Panc1 (cell line): ENCODE results near the gene ZNF239. TPM values are rescaled to one million over a fixed set of nuclear protein-coding genes. Genes with fewer than 3 reads are reported as not detected.
"Not testable (repeated sequence)": the region's sequence is repeated elsewhere in the genome, so short reads cannot be mapped to it uniquely, and the experiment has no call there.

ENCODE experiments used
- ATAC-seq: fragments of 200-7000 bp; cut with Tn5 transposase; 2 replicates; pipeline ENCODE4 v1.9.1; 2020; ENCODE audit warnings: mild to moderate bottlenecking, moderate library complexity
- BruUV-seq: library from RNA; stranded (reverse); fragments of 400-500 nt; replicated peaks from 2 replicates; lab custom pipeline; 2021; lab: Mats Ljungman, UMichigan
- CTCF ChIA-PET: fragments of 300-600 bp; sonication (Branson Sonifier 250); formaldehyde crosslinking; loops from one replicate; lab custom pipeline; 2022; ENCODE audit warnings: antibody characterized with exemption; lab: Charles Lee
- POLR2A ChIA-PET: fragments of 300-600 bp; sonication (Branson Sonifier 250); formaldehyde crosslinking; loops from one replicate; lab custom pipeline; 2022; ENCODE audit warnings: antibody characterized with exemption; lab: Charles Lee
- DNase-seq: peaks from one replicate; pipeline ENCODE4 v3.0.0-alpha.2; 2010; ENCODE audit warnings: low read depth, low spot score
- H3K27ac ChIP-seq: 2 replicates; pipeline ENCODE4 v1.5.1; 2011; ENCODE audit warnings: mild to moderate bottlenecking, low read length, inconsistent platforms
- H3K27me3 ChIP-seq: fragments of 200-500 bp; sonication (Bioruptor generic); 2 replicates; pipeline ENCODE4 v1.6.0; 2014; ENCODE audit warnings: low read length, inconsistent platforms; ENCODE audit not compliant: control insufficient read depth, insufficient read depth
- H3K36me3 ChIP-seq: fragments of 200-500 bp; sonication (Bioruptor generic); 2 replicates; pipeline ENCODE4 v1.5.1; 2014; ENCODE audit warnings: inconsistent platforms, mild to moderate bottlenecking, low read length, moderate library complexity; ENCODE audit not compliant: control insufficient read depth, insufficient read depth
- H3K4me1 ChIP-seq: 2 replicates; pipeline ENCODE4 v1.5.1; 2011; ENCODE audit warnings: inconsistent platforms, mild to moderate bottlenecking, low read length, moderate library complexity; ENCODE audit not compliant: control insufficient read depth, insufficient read depth
- H3K4me3 ChIP-seq, 2 experiments: 2 replicates each; pipeline ENCODE4 v1.5.1; 2011 to 2012; ENCODE audit warnings: low read depth in 2 of 2, low read length in 2 of 2, mild to moderate bottlenecking in 2 of 2, inconsistent platforms in 1 of 2, moderate library complexity in 1 of 2
- H3K9me3 ChIP-seq: fragments of 200-500 bp; sonication (Bioruptor generic); 2 replicates; pipeline ENCODE4 v1.5.1; 2014; ENCODE audit warnings: low read depth, mild to moderate bottlenecking, inconsistent platforms, low read length, moderate library complexity; ENCODE audit not compliant: control insufficient read depth, insufficient read depth
- POLR2AphosphoS5 ChIP-seq: IDR thresholded peaks from 2 replicates; pipeline ENCODE4 v1.6.1; 2012; ENCODE audit warnings: mild to moderate bottlenecking, low read depth, low read length, moderate library complexity
- SIN3A ChIP-seq: IDR thresholded peaks from 2 replicates; pipeline ENCODE4 v1.6.1; 2012; ENCODE audit warnings: low read depth, mild to moderate bottlenecking, low read length, moderate library complexity, borderline replicate concordance; ENCODE audit not compliant: insufficient read depth
- TCF7L2 ChIP-seq: IDR thresholded peaks from 2 replicates; pipeline ENCODE4 v1.6.1; 2011; ENCODE audit warnings: mild to moderate bottlenecking, low read depth, low read length, inconsistent platforms
- in situ Hi-C: cut with HindIII; loops from 2 replicates; pipeline ENCODE4 v1.10.0; 2016; ENCODE audit warnings: low sequenced_read_pairs, low pct_unique_long_range_greater_than_20kb
- intact Hi-C: fragments of 100-400 bp; cut with micrococcal nuclease; formaldehyde crosslinking; loops from one replicate; pipeline ENCODE4 v1.10.0; 2022; ENCODE audit not compliant: unreplicated experiment
- total RNA-seq: library from RNA; stranded (reverse); gene quantifications from one replicate; pipeline ENCODE4 v1.2.1, GENCODE V29; 2021; ENCODE audit not compliant: unreplicated experiment
- TF ChIP-seq, protein P1 (sequence below), 2 experiments: IDR thresholded peaks; 2 replicates each; pipeline ENCODE4 v1.6.1; 2011 to 2012; ENCODE audit warnings: low read depth in 2 of 2, control low read depth in 1 of 2, low read length in 1 of 2, mild to moderate bottlenecking in 1 of 2, moderate library complexity in 1 of 2; ENCODE audit not compliant: insufficient read depth in 1 of 2
- TF ChIP-seq, protein P2 (sequence below): fragments of 450-650 bp; IDR thresholded peaks from 2 replicates; pipeline ENCODE4 v1.5.1; 2017; ENCODE audit warnings: mild to moderate bottlenecking

The ZNF239 gene
- total RNA-seq, 1 experiment from 2014 or later, result 18.5 TPM

DNA sequence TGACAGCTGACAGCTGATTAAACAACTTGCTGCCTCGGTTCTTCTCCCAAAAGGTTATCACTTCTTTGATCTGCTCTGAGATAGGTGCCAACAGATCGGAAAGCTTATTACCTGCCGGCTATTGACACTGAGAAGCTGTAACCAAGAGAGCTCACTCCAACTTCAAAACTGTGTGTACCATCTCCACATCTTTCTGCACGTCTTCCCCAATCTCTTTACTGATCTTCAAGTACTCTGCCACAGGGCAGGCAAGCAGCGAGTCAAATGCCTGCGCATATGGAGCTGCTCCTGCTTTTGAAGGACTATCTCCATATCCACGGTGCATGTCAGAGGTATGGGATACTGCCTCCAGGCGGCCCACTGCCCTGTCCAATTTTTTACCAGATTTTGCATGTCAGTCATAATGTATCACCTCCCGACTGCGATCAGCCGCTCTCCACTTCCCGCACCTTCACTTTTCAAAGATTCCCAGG is 31.5 kb upstream of the ZNF239 start:
- POLR2A ChIA-PET, result interaction anchor here (0.6 to 0.7 kb wide), 2 partner anchors 101 to 1263 kb away, joined by 3 to 4 read pairs; no protein-coding TSS in a partner anchor
- peaks cover 7% of the 10 kb centered on the region; the same call in 1 of the 2 replicates for H3K9me3 ChIP-seq
- H3K36me3 ChIP-seq, result no peaks in the 10 kb centered on the region
- H3K27ac ChIP-seq, result peak overlapping the region; percentile 14; the same call in 1 of the 2 replicates
- ATAC-seq (peak; percentile 72), DNase-seq (no peak)
- in situ Hi-C loops (no loop called here), intact Hi-C loops (no loop called here)
- TF ChIP-seq, protein P1, sequence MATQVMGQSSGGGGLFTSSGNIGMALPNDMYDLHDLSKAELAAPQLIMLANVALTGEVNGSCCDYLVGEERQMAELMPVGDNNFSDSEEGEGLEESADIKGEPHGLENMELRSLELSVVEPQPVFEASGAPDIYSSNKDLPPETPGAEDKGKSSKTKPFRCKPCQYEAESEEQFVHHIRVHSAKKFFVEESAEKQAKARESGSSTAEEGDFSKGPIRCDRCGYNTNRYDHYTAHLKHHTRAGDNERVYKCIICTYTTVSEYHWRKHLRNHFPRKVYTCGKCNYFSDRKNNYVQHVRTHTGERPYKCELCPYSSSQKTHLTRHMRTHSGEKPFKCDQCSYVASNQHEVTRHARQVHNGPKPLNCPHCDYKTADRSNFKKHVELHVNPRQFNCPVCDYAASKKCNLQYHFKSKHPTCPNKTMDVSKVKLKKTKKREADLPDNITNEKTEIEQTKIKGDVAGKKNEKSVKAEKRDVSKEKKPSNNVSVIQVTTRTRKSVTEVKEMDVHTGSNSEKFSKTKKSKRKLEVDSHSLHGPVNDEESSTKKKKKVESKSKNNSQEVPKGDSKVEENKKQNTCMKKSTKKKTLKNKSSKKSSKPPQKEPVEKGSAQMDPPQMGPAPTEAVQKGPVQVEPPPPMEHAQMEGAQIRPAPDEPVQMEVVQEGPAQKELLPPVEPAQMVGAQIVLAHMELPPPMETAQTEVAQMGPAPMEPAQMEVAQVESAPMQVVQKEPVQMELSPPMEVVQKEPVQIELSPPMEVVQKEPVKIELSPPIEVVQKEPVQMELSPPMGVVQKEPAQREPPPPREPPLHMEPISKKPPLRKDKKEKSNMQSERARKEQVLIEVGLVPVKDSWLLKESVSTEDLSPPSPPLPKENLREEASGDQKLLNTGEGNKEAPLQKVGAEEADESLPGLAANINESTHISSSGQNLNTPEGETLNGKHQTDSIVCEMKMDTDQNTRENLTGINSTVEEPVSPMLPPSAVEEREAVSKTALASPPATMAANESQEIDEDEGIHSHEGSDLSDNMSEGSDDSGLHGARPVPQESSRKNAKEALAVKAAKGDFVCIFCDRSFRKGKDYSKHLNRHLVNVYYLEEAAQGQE (IDR thresholded peaks at IDR 0.05; ENCODE audit: insufficient read depth in 1 of 2, low read depth in 2 of 2, low read length in 1 of 2), result no peak
- no peak for TF ChIP-seq SIN3A
- TF ChIP-seq, protein P2, sequence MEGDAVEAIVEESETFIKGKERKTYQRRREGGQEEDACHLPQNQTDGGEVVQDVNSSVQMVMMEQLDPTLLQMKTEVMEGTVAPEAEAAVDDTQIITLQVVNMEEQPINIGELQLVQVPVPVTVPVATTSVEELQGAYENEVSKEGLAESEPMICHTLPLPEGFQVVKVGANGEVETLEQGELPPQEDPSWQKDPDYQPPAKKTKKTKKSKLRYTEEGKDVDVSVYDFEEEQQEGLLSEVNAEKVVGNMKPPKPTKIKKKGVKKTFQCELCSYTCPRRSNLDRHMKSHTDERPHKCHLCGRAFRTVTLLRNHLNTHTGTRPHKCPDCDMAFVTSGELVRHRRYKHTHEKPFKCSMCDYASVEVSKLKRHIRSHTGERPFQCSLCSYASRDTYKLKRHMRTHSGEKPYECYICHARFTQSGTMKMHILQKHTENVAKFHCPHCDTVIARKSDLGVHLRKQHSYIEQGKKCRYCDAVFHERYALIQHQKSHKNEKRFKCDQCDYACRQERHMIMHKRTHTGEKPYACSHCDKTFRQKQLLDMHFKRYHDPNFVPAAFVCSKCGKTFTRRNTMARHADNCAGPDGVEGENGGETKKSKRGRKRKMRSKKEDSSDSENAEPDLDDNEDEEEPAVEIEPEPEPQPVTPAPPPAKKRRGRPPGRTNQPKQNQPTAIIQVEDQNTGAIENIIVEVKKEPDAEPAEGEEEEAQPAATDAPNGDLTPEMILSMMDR, result no peak
- no peak for TF ChIP-seq TCF7L2
- no peak for TF ChIP-seq POLR2AphosphoS5
- 0 out of 2 replicates have a peak, but pooled peaks cover 3% of the 10 kb centered on the region for H3K4me1 ChIP-seq
- peak overlapping the region; percentile 65 to 88 for H3K4me3 ChIP-seq
- H3K27me3 ChIP-seq, result no peaks in the 10 kb centered on the region
- no TSS peak for BruUV-seq
- CTCF ChIA-PET, result no interaction called here

DNA sequence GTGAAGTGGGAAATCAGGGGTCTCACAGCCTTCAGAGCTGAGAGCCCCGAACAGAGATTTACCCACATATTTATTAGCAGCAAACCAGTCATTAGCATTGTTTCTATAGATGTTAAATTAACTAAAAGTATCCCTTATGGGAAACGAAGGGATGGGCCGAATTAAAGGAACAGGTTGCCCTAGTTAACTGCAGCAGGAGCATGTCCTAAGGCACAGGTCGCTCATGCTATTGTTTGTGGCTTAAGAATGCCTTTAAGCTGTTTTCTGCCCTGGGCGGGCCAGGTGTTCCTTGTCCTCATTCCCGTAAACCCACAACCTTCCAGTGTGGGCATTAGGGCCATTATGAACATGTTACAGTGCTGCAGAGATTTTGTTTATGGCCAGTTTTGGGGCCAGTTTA is 27.2 kb upstream of the ZNF239 start:
- POLR2A ChIA-PET, result not testable (repeated sequence)

DNA sequence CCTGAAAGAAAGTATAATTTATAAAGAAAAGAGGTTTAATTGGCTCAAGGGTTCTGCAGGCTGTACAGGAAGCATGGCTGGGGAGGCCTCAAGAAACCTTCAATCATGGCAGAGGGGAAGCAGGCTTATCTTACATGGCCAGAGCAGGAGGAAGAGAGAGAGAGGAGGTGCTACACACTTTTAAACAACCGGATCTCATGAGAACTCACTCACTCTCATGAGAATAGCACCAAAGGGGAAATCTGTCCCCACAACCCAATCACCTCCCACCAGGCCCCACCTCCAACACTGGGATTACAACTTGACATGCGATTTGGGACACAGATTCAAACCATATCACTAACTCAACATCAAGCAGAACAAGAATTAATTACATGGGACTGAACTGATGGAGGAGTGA is 24.9 kb upstream of the ZNF239 start:
- H3K4me1 ChIP-seq, result peaks cover 14% of the 10 kb centered on the region; the same call in 1 of the 2 replicates
- no peaks in the 10 kb centered on the region for H3K9me3 ChIP-seq
- ChIA-PET CTCF (no interaction called here), POLR2A (no interaction called here)
- no peaks in the 10 kb centered on the region for H3K27me3 ChIP-seq
- TF ChIP-seq, protein P2, result no peak
- TF ChIP-seq SIN3A, result no peak
- no peak for TF ChIP-seq POLR2AphosphoS5
- no peak for TF ChIP-seq TCF7L2
- TF ChIP-seq, protein P1 (IDR thresholded peaks at IDR 0.05; ENCODE audit: insufficient read depth in 1 of 2, low read depth in 2 of 2, low read length in 1 of 2), result no peak
- H3K36me3 ChIP-seq, result no peaks in the 10 kb centered on the region
- H3K4me3 ChIP-seq, result no peak overlapping the region
- intact Hi-C loops (no loop called here), in situ Hi-C loops (no loop called here)
- no peak overlapping the region for H3K27ac ChIP-seq
- no TSS peak for BruUV-seq
- DNase-seq (no peak), ATAC-seq (no peak)

More for the DNA sequence above, 27.2 kb upstream of the ZNF239 start:
- intact Hi-C loops, DNase-seq, H3K36me3 ChIP-seq, H3K4me3 ChIP-seq, H3K27me3 ChIP-seq, BruUV-seq, H3K9me3 ChIP-seq, ATAC-seq, in situ Hi-C loops, H3K27ac ChIP-seq, H3K4me1 ChIP-seq: not testable (repeated sequence)
- CTCF ChIA-PET, result interaction anchor here (0.6 kb wide), 1 partner anchor 185 kb away, joined by 4 read pairs; no protein-coding TSS in a partner anchor
